Fibroblast of lung (primary cell): Measurements from ENCODE around the gene LRRC75B.
"Not testable (repeated sequence)": the region's sequence is repeated elsewhere in the genome, so short reads cannot be mapped to it uniquely, and the experiment has no call there.

ENCODE experiments used
- CTCF ChIP-seq, 2 donors: IDR thresholded peaks in 1 of 2; conservative IDR thresholded peaks in 1 of 2; 1 replicate in 1 of 2; 2 replicates in 1 of 2; pipeline ENCODE4 v1.5.1; 2011 to 2012; ENCODE audit warnings: low read length in 2 of 2, control low read depth in 1 of 2, inconsistent platforms in 1 of 2, low read depth in 1 of 2, mild to moderate bottlenecking in 1 of 2
- EZH2 ChIP-seq: IDR thresholded peaks from 2 replicates; pipeline ENCODE4 v1.5.1; 2012; ENCODE audit warnings: low read length, control low read depth, mild to moderate bottlenecking; ENCODE audit errors: missing control alignments

DNA sequence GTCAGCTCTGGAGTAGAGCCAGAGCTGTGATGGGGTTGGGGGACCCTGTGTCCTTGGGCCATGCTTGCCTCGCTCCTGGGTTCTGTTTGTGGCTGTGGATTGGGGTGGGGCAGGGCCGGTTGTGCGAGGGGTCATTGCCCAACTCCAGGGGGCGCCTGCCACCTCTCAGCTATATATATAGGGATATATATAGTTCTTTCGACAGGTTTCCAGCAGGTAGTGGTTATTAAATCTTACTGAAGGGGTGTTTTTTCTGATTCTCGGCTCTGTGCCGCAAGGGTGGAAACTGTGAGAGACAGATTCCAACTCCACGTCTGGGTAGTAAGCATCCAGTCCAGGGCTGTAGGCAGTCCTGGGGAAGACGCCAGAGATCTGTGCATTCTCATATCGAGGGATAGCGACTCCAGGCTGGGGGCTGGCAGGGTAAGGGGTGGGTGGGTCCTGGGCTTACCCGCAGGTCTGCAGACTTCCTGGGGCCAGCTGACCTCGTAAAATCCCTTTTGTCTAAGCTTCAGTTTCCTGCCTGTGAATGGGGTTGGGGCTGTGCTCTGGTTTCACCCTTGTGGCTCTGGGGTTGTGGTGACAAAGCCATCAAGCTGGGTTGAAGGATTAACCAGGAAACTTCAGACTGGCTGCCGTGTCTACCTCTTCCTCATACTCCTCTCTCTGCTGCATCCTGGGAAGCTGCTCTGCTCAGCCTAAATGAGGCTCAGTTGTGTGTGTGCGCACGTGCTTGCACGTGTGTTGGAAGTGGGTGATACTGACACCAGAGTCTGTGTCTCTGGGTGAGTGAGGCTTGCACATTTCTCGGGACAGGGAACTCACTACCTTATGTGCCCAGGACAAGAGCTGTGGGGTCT is 11.1 kb upstream of the LRRC75B start:
- TF ChIP-seq CTCF (conservative IDR thresholded peaks at IDR 0.05 in 1 of 2, IDR thresholded peaks at IDR 0.05 in 1 of 2; ENCODE audit: low read depth in 1 of 2, low read length in 2 of 2); EZH2: not testable (repeated sequence)
